AG08395 (cell line): ENCODE measurements around the gene ALK.

ENCODE experiments used
- DNase-seq: peaks from one replicate; pipeline ENCODE4 v3.0.0; 2012; ENCODE audit warnings: mixed read lengths, low spot score

The ALK gene

DNA sequence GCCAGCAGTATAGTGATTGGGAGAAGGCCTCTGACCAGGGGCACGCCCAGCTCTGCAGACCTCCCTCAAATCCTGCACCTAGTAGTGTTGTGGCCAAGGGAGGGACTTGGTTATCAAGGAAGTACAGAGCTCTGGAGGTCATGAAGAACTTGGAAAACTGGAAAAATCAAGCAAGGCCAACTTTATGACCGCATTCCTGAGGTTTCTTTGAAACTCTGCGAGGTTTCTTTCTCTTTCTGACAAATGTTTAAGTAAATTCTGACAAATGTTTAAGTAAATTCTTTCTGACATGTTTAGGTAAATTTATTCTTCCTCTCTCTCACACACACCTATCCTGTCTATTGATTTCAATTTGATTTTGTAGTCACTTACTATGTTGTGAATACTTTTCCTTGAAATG lies 775.2 kb downstream of the ALK start:
- DNase-seq, result no peak

DNA sequence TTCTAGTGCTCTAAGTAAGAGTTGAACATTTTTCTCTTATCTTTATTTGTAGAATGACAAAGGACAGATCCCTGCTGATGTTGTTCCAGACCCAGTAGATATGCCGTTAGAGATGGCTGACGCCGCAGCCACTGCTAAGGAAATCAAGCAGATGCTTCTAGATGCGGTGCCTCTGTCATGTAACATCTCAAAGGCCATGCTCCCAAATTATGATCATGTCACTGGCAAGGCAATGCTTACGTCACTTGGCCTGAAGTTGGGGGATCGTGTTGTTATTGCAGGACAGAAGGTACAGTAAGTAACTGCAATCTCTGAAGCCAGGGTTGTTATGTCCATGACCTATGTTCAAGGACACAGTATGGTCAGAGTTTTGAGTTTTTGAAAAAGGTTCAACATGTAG lies 777.7 kb downstream of the ALK start:
- DNase-seq, result no peak
